GM12878 (cell line): ENCODE results near the gene TAF3. TPM values are rescaled to one million over a fixed set of nuclear protein-coding genes. Genes with fewer than 3 reads are reported as not detected.

Source experiments
- ATAC-seq: fragments of 200-7000 bp; cut with Tn5 transposase; 3 replicates; pipeline ENCODE4 v1.9.1; 2020; ENCODE audit warnings: mild to moderate bottlenecking, moderate library complexity
- BruUV-seq: library from RNA; stranded (reverse); fragments of 400-500 nt; replicated peaks from 2 replicates; lab custom pipeline; 2021; lab: Mats Ljungman, UMichigan
- CTCF ChIA-PET: fragments of 300-600 bp; sonication (Branson Sonifier 250); formaldehyde crosslinking; extraction: SDS; loops from one replicate; lab custom pipeline; 2021; ENCODE audit warnings: inconsistent platforms; lab: Yijun Ruan, JAX
- POLR2A ChIA-PET: fragments of 350-600 bp; formaldehyde crosslinking; extraction: SDS; loops from one replicate; lab custom pipeline; 2021; ENCODE audit warnings: inconsistent platforms; lab: Charles Lee
- RAD21 ChIA-PET: fragments of 300-600 bp; sonication (Branson Sonifier 250); formaldehyde crosslinking; loops from one replicate; lab custom pipeline; 2023; ENCODE audit warnings: antibody characterized with exemption; ENCODE audit not compliant: unreplicated experiment; lab: Charles Lee
- SMC1A ChIA-PET: fragments of 300-600 bp; sonication (Branson Sonifier 250); formaldehyde crosslinking; loops from one replicate; lab custom pipeline; 2023; ENCODE audit not compliant: unreplicated experiment, uncharacterized antibody; lab: Charles Lee
- DNase-seq: peaks from one replicate; pipeline ENCODE4 v3.0.0-alpha.2; 2011; ENCODE audit warnings: low read depth, low spot score
- FAIRE-seq: peaks from 3 replicates; lab custom pipeline; 2011; peaks lifted over from hg19 to GRCh38; lab: Jason Lieb, UNC
- H2AFZ ChIP-seq: 2 replicates; pipeline ENCODE4 v1.6.0; 2011; ENCODE audit warnings: low read depth, low read length, control low read depth; ENCODE audit not compliant: control insufficient read depth
- H3K27ac ChIP-seq: 2 replicates; pipeline ENCODE4 v1.5.1; 2011; ENCODE audit warnings: control low read depth; ENCODE audit not compliant: control insufficient read depth, insufficient read depth
- H3K27me3 ChIP-seq, 2 experiments: replicated peaks in 1 of 2; 2 replicates each; pipeline versions ENCODE4 v1.6.0 to v1.6.1; 2011; ENCODE audit warnings: low read length in 1 of 2; ENCODE audit not compliant: control insufficient read depth in 2 of 2, insufficient read depth in 2 of 2
- H3K36me3 ChIP-seq, 2 experiments: 2 replicates each; pipeline ENCODE4 v1.5.1; 2011; ENCODE audit warnings: low read length in 1 of 2; ENCODE audit not compliant: control insufficient read depth in 2 of 2, insufficient read depth in 2 of 2
- H3K4me1 ChIP-seq: 2 replicates; pipeline ENCODE4 v1.6.1; 2011; ENCODE audit warnings: mild to moderate bottlenecking, low read length, moderate library complexity, mixed read lengths; ENCODE audit not compliant: control insufficient read depth, insufficient read depth
- H3K4me2 ChIP-seq: 2 replicates; pipeline ENCODE4 v1.6.0; 2011; ENCODE audit warnings: control low read depth; ENCODE audit not compliant: control insufficient read depth, insufficient read depth
- H3K4me3 ChIP-seq: fragments of 200-600 bp; sonication (generic); 2 replicates; pipeline ENCODE4 v1.5.1; 2016
- H3K79me2 ChIP-seq: 2 replicates; pipeline ENCODE4 v1.6.0; 2011; ENCODE audit warnings: low read length; ENCODE audit not compliant: control insufficient read depth, insufficient read depth
- H3K9ac ChIP-seq: 2 replicates; pipeline ENCODE4 v1.8.0; 2011; ENCODE audit warnings: low read length, control low read depth, mixed read lengths; ENCODE audit not compliant: control insufficient read depth, insufficient read depth
- H3K9me3 ChIP-seq: replicated peaks from 3 replicates; pipeline ENCODE4 v1.5.1; 2011; ENCODE audit warnings: mild to moderate bottlenecking, low read length; ENCODE audit not compliant: control insufficient read depth, insufficient read depth
- H4K20me1 ChIP-seq: 2 replicates; pipeline ENCODE4 v1.6.0; 2011; ENCODE audit not compliant: control insufficient read depth, insufficient read depth
- GATAD2B ChIP-seq: fragments of 450-650 bp; conservative IDR thresholded peaks from 2 replicates; pipeline ENCODE4 v1.6.1; 2017; ENCODE audit warnings: low read depth, mild to moderate bottlenecking, moderate library complexity
- IKZF1 ChIP-seq: fragments of 450-650 bp; conservative IDR thresholded peaks from 2 replicates; pipeline ENCODE4 v1.6.1; 2017; ENCODE audit warnings: antibody characterized with exemption, mild to moderate bottlenecking
- MTA2 ChIP-seq: fragments of 450-650 bp; IDR thresholded peaks from 2 replicates; pipeline ENCODE4 v1.6.1; 2016; ENCODE audit warnings: low read depth, mild to moderate bottlenecking, moderate library complexity
- NKRF ChIP-seq: fragments of 450-650 bp; conservative IDR thresholded peaks from 2 replicates; pipeline ENCODE4 v1.6.1; 2017; ENCODE audit warnings: mild to moderate bottlenecking, moderate library complexity
- NR2F1 ChIP-seq: fragments of 450-650 bp; conservative IDR thresholded peaks from 2 replicates; pipeline ENCODE4 v1.6.1; 2017; ENCODE audit warnings: mild to moderate bottlenecking
- PKNOX1 ChIP-seq: fragments of 450-650 bp; IDR thresholded peaks from 2 replicates; pipeline ENCODE4 v1.6.1; 2016; ENCODE audit warnings: mild to moderate bottlenecking
- POU2F2 ChIP-seq: IDR thresholded peaks from 3 replicates; pipeline ENCODE4 v1.6.1; 2011; ENCODE audit warnings: low read depth, mild to moderate bottlenecking, low read length, borderline replicate concordance
- RBBP5 ChIP-seq: fragments of 200-600 bp; sonication (generic); conservative IDR thresholded peaks from 2 replicates; pipeline ENCODE4 v1.6.1; 2016
- ZNF207 ChIP-seq: fragments of 450-650 bp; IDR thresholded peaks from 2 replicates; pipeline ENCODE4 v1.6.1; 2014; ENCODE audit warnings: antibody characterized with exemption, mild to moderate bottlenecking, borderline replicate concordance
- WGBS: methylation state at CpG from one replicate; pipeline ENCODE4 v1.1.6; 2016; ENCODE audit warnings: low lambda C conversion rate; ENCODE audit not compliant: insufficient replicate concordance, insufficient coverage; ENCODE audit errors: missing lambda C conversion rate; 5-methylcytosine and 5-hydroxymethylcytosine counted together
- in situ Hi-C: fragments of 300-500 bp; cut with MboI; formaldehyde crosslinking; loops from 9 replicates; pipeline ENCODE4 v1.14.3; 2018; ENCODE audit warnings: mixed read lengths
- intact Hi-C: fragments of 100-400 bp; cut with micrococcal nuclease; formaldehyde crosslinking; loops from one replicate; pipeline ENCODE4 v1.14.2; 2022; ENCODE audit not compliant: unreplicated experiment
- polyA plus RNA-seq, 11 experiments: library from polyadenylated mRNA; depleted of rRNA in 4 of 11; unstranded in 6 of 11; stranded (reverse) in 5 of 11; fragments of >200 nt; fragmentation: Nextera tagmentation in 4 of 11; fragmentation: Illumina TruSeq in 1 of 11; extraction: Ambion mirVana in 4 of 11; extraction: Trizol in 1 of 11; gene quantifications; 1 replicate in 1 of 11; 2 replicates in 10 of 11; pipeline versions ENCODE4 v1.2.1 to v1.2.3, GENCODE V29; 2011 to 2016; ENCODE audit warnings: inconsistent platforms in 2 of 11, missing spikeins in 2 of 11, low read depth in 1 of 11
- total RNA-seq, 4 experiments: library from RNA; depleted of rRNA in 3 of 4; stranded (reverse); fragments of >200 nt in 3 of 4; fragmentation: Illumina TruSeq in 1 of 4; extraction: Trizol in 1 of 4; gene quantifications; 2 replicates each; pipeline versions ENCODE4 v1.2.1 to v1.2.3, GENCODE V29; 2013 to 2021

The TAF3 gene
- total and polyA plus RNA-seq, 10 of the 15 experiments (the other 5 are each of a cell fraction or from before 2014, with no cell fraction given), result 2.0 to 10.1 (median 3.7) TPM

GRCh38 chr10:8055420-8056349, 237.4 kb downstream of the TAF3 start:
- in situ Hi-C loops, result no loop called here

More at GRCh38 chr10:8055420-8056349, 237.4 kb downstream of the TAF3 start:
- peak overlapping the region; percentile 53; the same call in 1 of the 2 replicates for H3K9ac ChIP-seq
- H4K20me1 ChIP-seq, result no peaks in the 10 kb centered on the region
- intact Hi-C loops, result loop anchor here (10.0 kb wide), 3 partner anchors 309 to 1249 kb away; no protein-coding TSS in a partner anchor
- ChIA-PET POLR2A (interaction anchor here (0.5 kb wide), 1 partner anchor 423 kb away, joined by 3 read pairs; no protein-coding TSS in a partner anchor), SMC1A (interaction anchor here (0.7 to 1.6 kb wide), 2 partner anchors 12 to 48 kb away, joined by 3 to 7 read pairs; no protein-coding TSS in a partner anchor), CTCF (interaction anchor here (1.4 kb wide), 1 partner anchor 421 kb away, joined by 3 read pairs; no protein-coding TSS in a partner anchor), RAD21 (interaction anchor here (0.9 kb wide), 1 partner anchor 1152 kb away, joined by 3 read pairs; no protein-coding TSS in a partner anchor)
- no TSS peak for BruUV-seq
- H3K4me1 ChIP-seq, result peaks cover 3% of the 10 kb centered on the region; the same call in 1 of the 2 replicates
- no peaks in the 10 kb centered on the region for H3K36me3 ChIP-seq
- peaks cover 7 to 8% of the 10 kb centered on the region in 2 experiments; a peak in 3 of 4 replicates for H3K27me3 ChIP-seq
- 35% methylated on average over 59 of the region's 85 CpGs for WGBS
- no peaks in the 10 kb centered on the region for H3K79me2 ChIP-seq
- DNase-seq (no peak), FAIRE-seq (no peak), ATAC-seq (peak; percentile 30)
- H3K4me2 ChIP-seq, result peak overlapping the region; percentile 41
- peak overlapping the region; percentile 42 for H2AFZ ChIP-seq
- H3K27ac ChIP-seq, result peak overlapping the region; percentile 25
- 0 out of 2 replicates have a peak, but pooled peaks have one; percentile 16 for TF ChIP-seq NR2F1
- no peak for TF ChIP-seq PKNOX1
- peak; percentile 37 for TF ChIP-seq IKZF1
- TF ChIP-seq MTA2, result no peak
- 0 out of 2 replicates have a peak, but pooled peaks have one; percentile 30 for TF ChIP-seq GATAD2B
- TF ChIP-seq ZNF207, result no peak
- no peak for TF ChIP-seq RBBP5
- TF ChIP-seq NKRF, result 0 out of 2 replicates have a peak, but pooled peaks have one; percentile 17
- TF ChIP-seq POU2F2, result 0 out of 3 replicates have a peak, but pooled peaks have one; percentile 7
- H3K9me3 ChIP-seq, result no peaks in the 10 kb centered on the region
- H3K4me3 ChIP-seq, result peak overlapping the region; percentile 63
